ENCODE data around the gene KPNA1.

GRCh38 chr3:122435950-122436349 is 78.8 kb downstream of the KPNA1 start:
- TF ChIP-seq POLR2A (IDR thresholded peaks at IDR 0.05) (no peak), CTCF (IDR thresholded peaks at IDR 0.05) (no peak)
